Ovary (tissue), 9 donors: Measurements from ENCODE around the gene LRRC14B. TPM values are rescaled to one million over a fixed set of nuclear protein-coding genes. Genes with fewer than 3 reads are reported as not detected.

Experiments used
- DNase-seq, 5 donors: peaks; one replicate each; pipeline ENCODE4 v3.0.0-alpha.2; 2019 to 2020
- H3K27ac ChIP-seq, 2 donors: fragments of 200-600 bp; one replicate each; pipeline versions ENCODE4 v1.5.1 to v1.8.0; 2019 to 2022
- H3K27me3 ChIP-seq: fragments of 200-600 bp; one replicate; pipeline ENCODE4 v1.8.0; 2022
- H3K36me3 ChIP-seq: fragments of 200-600 bp; sonication (generic); one replicate; pipeline ENCODE4 v1.5.1; 2019
- H3K4me1 ChIP-seq: one replicate; pipeline ENCODE4 v1.8.1; 2013; ENCODE audit warnings: mild to moderate bottlenecking, moderate library complexity; ENCODE audit not compliant: insufficient read depth
- H3K4me3 ChIP-seq: fragments of 200-600 bp; sonication (generic); one replicate; pipeline ENCODE4 v1.5.1; 2017
- H3K9me3 ChIP-seq, 2 donors: fragments of 200-600 bp in 1 of 2; sonication (generic) in 1 of 2; one replicate each; pipeline versions ENCODE4 v1.5.1 to v1.8.1; 2013 to 2019; ENCODE audit warnings: mild to moderate bottlenecking in 1 of 2, moderate library complexity in 1 of 2
- CTCF ChIP-seq, 3 donors: fragments of 450-650 bp in 2 of 3; fragments of 200-600 bp in 1 of 3; IDR thresholded peaks; one replicate each; pipeline versions ENCODE4 v1.5.1 to v1.8.0; 2016 to 2022; ENCODE audit warnings: antibody characterized with exemption in 3 of 3, mild to moderate bottlenecking in 1 of 3
- EP300 ChIP-seq: sonication (generic); formaldehyde crosslinking; IDR thresholded peaks from one replicate; pipeline ENCODE4 v1.6.1; 2017; ENCODE audit warnings: antibody characterized with exemption
- POLR2A ChIP-seq: fragments of 450-650 bp; IDR thresholded peaks from one replicate; pipeline ENCODE4 v1.6.1; 2017; ENCODE audit warnings: antibody characterized with exemption, mild to moderate bottlenecking, moderate library complexity
- WGBS, 3 donors: extraction: QIAGEN DNeasy Blood & Tissue Kit in 1 of 3; methylation state at CpG; one replicate each; pipeline versions ENCODE4 v1.1.5 to v1.1.7; 2013 to 2017; 5-methylcytosine and 5-hydroxymethylcytosine counted together
- intact Hi-C, 4 donors: fragments of 100-400 bp; cut with DNase I; formaldehyde crosslinking; loops; one replicate each; pipeline versions ENCODE4 v1.11.0 to v1.15.1; 2022 to 2023
- polyA plus RNA-seq, 2 donors: library from polyadenylated mRNA; stranded (reverse); fragments of 200-250 nt in 1 of 2; fragments of 350-450 nt in 1 of 2; fragmentation: Illumina TruSeq in 1 of 2; extraction: RNeasy Lipid Tissue Mini Kit (QIAGEN cat#74804) in 1 of 2; gene quantifications; one replicate each; pipeline ENCODE4 v1.2.3, GENCODE V29; 2013 to 2014
- total RNA-seq, 7 donors: library from RNA; depleted of rRNA in 2 of 7; stranded (reverse); fragments of >200 nt in 2 of 7; fragmentation: NEBNext Ultra II Directional in 3 of 7; extraction: Animal tissue kit (Norgen Biotek cat#: 25700) in 3 of 7; gene quantifications; one replicate each; pipeline versions ENCODE4 v1.1.0 to v1.2.4, GENCODE V29; 2016 to 2023
- donor health status: DM: no; HTN: no; CAD: no; lungs with moderate emphysema.
- donor health status: DM: no; HTN: no; CAD: no.
- donor health status: Bipolar disorder and iron deficiency.
- donor health status: DM: yes; HTN: yes; CAD: no.
- donor health status: DM: no; HTN: no; CAD: no.
- donor health status: DM: yes; HTN: yes; CAD: no.

The LRRC14B gene
- total and polyA plus RNA-seq, 9 donors, result 0.04 to 0.92 (median 0.38) TPM; not detected in 6

GRCh38 chr5:187617-188451, 3.5 kb upstream of the LRRC14B start:
- peaks cover 7% of the 10 kb centered on the region for H3K4me1 ChIP-seq
- 37 to 41% (median 39%) methylated on average over 21 of the region's 21 CpGs for WGBS, 3 donors
- no peak overlapping the region for H3K4me3 ChIP-seq
- TF ChIP-seq CTCF (IDR thresholded peaks at IDR 0.05) (no peak), POLR2A (no peak), EP300 (no peak)
- DNase-seq, result peak in 4 of 5 donors; percentile 38 to 57 (median 50)
- no peak overlapping the region for H3K27ac ChIP-seq
- intact Hi-C loops, result loop anchor here in 1 of 4 donors (5.0 kb wide), 1 partner anchor 129 kb away; no protein-coding TSS in a partner anchor
- no peaks in the 10 kb centered on the region for H3K36me3 ChIP-seq
- H3K9me3 ChIP-seq, result no peaks in the 10 kb centered on the region
- H3K27me3 ChIP-seq, result no peaks in the 10 kb centered on the region

GRCh38 chr5:188488-189481, 2.5 kb upstream of the LRRC14B start:
- intact Hi-C loops, result loop anchor here in 1 of 4 donors (5.0 kb wide), 1 partner anchor 129 kb away; no protein-coding TSS in a partner anchor

GRCh38 chr5:189486-189885, 1.8 kb upstream of the LRRC14B start:
- no peak overlapping the region for H3K4me3 ChIP-seq
- H3K4me1 ChIP-seq, result peaks cover 7% of the 10 kb centered on the region
- 87 to 90% (median 88%) methylated on average over 9 to 10 of the region's 10 CpGs for WGBS, 3 donors
- no peak for DNase-seq
- TF ChIP-seq POLR2A (no peak), CTCF (IDR thresholded peaks at IDR 0.05) (no peak), EP300 (no peak)
- intact Hi-C loops, result loop anchor here in 1 of 4 donors (5.0 kb wide), 1 partner anchor 128 kb away; no protein-coding TSS in a partner anchor
- H3K9me3 ChIP-seq, result no peaks in the 10 kb centered on the region
- no peaks in the 10 kb centered on the region for H3K36me3 ChIP-seq
- no peaks in the 10 kb centered on the region for H3K27me3 ChIP-seq
- no peak overlapping the region for H3K27ac ChIP-seq

More at GRCh38 chr5:188488-189481, 2.5 kb upstream of the LRRC14B start:
- 28 to 37% (median 30%) methylated on average over 37 of the region's 37 CpGs for WGBS, 3 donors
- H3K4me1 ChIP-seq, result peaks cover 7% of the 10 kb centered on the region
- H3K27ac ChIP-seq, result no peak overlapping the region
- H3K27me3 ChIP-seq, result no peaks in the 10 kb centered on the region
- TF ChIP-seq CTCF (IDR thresholded peaks at IDR 0.05) (peak; percentile 88 to 96 (median 93)), EP300 (no peak), POLR2A (no peak)
- no peaks in the 10 kb centered on the region for H3K36me3 ChIP-seq
- no peaks in the 10 kb centered on the region for H3K9me3 ChIP-seq
- DNase-seq, result peak; percentile 86 to 94 (median 92)
- no peak overlapping the region for H3K4me3 ChIP-seq

- Histone ChIP-seq H3K36me3 (no peaks in the 10 kb centered on the region), H3K27ac (no peak overlapping the region), H3K4me3 (no peak overlapping the region), H3K4me1 (peaks cover 7% of the 10 kb centered on the region), H3K9me3 (no peaks in the 10 kb centered on the region), H3K27me3 (no peaks in the 10 kb centered on the region)
- intact Hi-C loops, result loop anchor here in 1 of 4 donors (5.0 kb wide), 1 partner anchor 127 kb away; no protein-coding TSS in a partner anchor
- TF ChIP-seq POLR2A, result no peak
- TF ChIP-seq CTCF (IDR thresholded peaks at IDR 0.05), result no peak
- no peak for TF ChIP-seq EP300
- peak in 1 of 5 donors; percentile 21 for DNase-seq
- WGBS, 3 donors, result 53 to 64% (median 55%) methylated on average over 11 of the region's 11 CpGs
Measured at GRCh38 chr5:189976-190365, 1.3 kb upstream of the LRRC14B start.
